ENCODE data around the gene POLR2H. TPM values are rescaled to one million over a fixed set of nuclear protein-coding genes. Genes with fewer than 3 reads are reported as not detected.

POLR2H gene
- total RNA-seq (10 to 100 TPM; 61.3 to 66.1 TPM), polyA plus RNA-seq (10 to 100 TPM; 56.6 to 58.8 TPM)

- Mint-ChIP-seq H3K4me3 (peak within 1 kb of the TSS; percentile 90 to 99 (median 96)), H3K27me3 (no peaks in the 10 kb centered on the region), H3K9me3 (peaks cover 0 to 2% (median 0%) of the 10 kb centered on the region in 8 donors), H3K36me3 (peaks cover 6 to 23% of the 10 kb centered on the region in 2 donors), H3K27ac (peak within 1 kb of the TSS; percentile 77 to 99 (median 94)), H3K4me1 (peaks cover 14 to 39% (median 24%) of the 10 kb centered on the region in 4 donors)
- no peaks in the 10 kb centered on the region for H3K9me3 ChIP-seq (ENCODE audit: control insufficient read depth in 1 of 2, low read length in 2 of 2)
- peak within 1 kb of the TSS; percentile 75 for H3K27ac ChIP-seq (ENCODE audit: low read depth, low read length)
- peak in 3 of 5 donors; percentile 36 to 55 (median 43) for DNase-seq
- POLR2A ChIA-PET (ENCODE audit: partially characterized antibody), result interaction anchor here (0.5 to 2.3 kb wide), 13 partner anchors 13 to 226 kb away, joined by 3 to 10 read pairs (median 4); partner anchors contain the start of genes ABCF3, AP2M1, EEF1AKMT4 and EIF2B5
- peak within 1 kb of the TSS; percentile 81 to 92 for H3K4me3 ChIP-seq (ENCODE audit: low read length in 2 of 2)
- peaks cover 4% of the 10 kb centered on the region for H3K36me3 ChIP-seq (ENCODE audit: insufficient read depth, low read length)
- peaks cover 22% of the 10 kb centered on the region for H3K4me1 ChIP-seq (ENCODE audit: insufficient read depth, low read length)
- no peaks in the 10 kb centered on the region for H3K27me3 ChIP-seq (ENCODE audit: insufficient read depth, low read length)
- CTCF ChIA-PET (ENCODE audit: partially characterized antibody), result interaction anchor here (1.2 to 5.6 kb wide), 6 partner anchors 9 to 200 kb away, joined by 3 to 29 read pairs (median 4); partner anchors contain the start of genes EEF1AKMT4 and EPHB3
- intact Hi-C loops (cut with micrococcal nuclease), result loop anchor here (5.0 kb wide), 3 partner anchors 56 to 451 kb away; partner anchors contain the start of genes ABCF3 and VPS8
These were observed at the start of gene POLR2H, which contains the start of gene CLCN2 for GRCh38 chr3:184361532-184361931. Gene POLR2H (plus strand): TSS chr3:184361710. CDS start chr3:184363493, 1,783 bp downstream. Gene CLCN2 (minus strand): TSS chr3:184361605. CDS start chr3:184361479, 126 bp downstream.

- peaks cover 25 to 42% (median 28%) of the 10 kb centered on the region in 4 donors for H3K4me1 Mint-ChIP-seq
- POLR2A ChIA-PET (ENCODE audit: partially characterized antibody), result interaction anchor here (1.4 kb wide), 1 partner anchor 48 kb away, joined by 3 read pairs; no protein-coding TSS in a partner anchor
- peak within 1 kb of the TSS; percentile 65 to 67 for H3K4me3 ChIP-seq (ENCODE audit: low read length in 2 of 2)
- H3K36me3 ChIP-seq (ENCODE audit: insufficient read depth, low read length), result peaks cover 14% of the 10 kb centered on the region
- H3K27ac ChIP-seq (ENCODE audit: low read depth, low read length), result peak within 1 kb of the TSS; percentile 92
- no peaks in the 10 kb centered on the region for H3K27me3 Mint-ChIP-seq
- CTCF ChIA-PET (ENCODE audit: partially characterized antibody), result no interaction called here
- no peaks in the 10 kb centered on the region for H3K27me3 ChIP-seq (ENCODE audit: insufficient read depth, low read length)
- intact Hi-C loops (cut with micrococcal nuclease), result loop anchor here (1.0 to 2.0 kb wide), 4 partner anchors 15 to 140 kb away; partner anchors contain the start of genes ABCF3, AP2M1 and PSMD2
- H3K36me3 Mint-ChIP-seq, result peaks cover 15 to 30% of the 10 kb centered on the region in 2 donors
- H3K9me3 Mint-ChIP-seq, result no peaks in the 10 kb centered on the region
- H3K4me3 Mint-ChIP-seq, result peak within 1 kb of the TSS; percentile 80 to 93 (median 90)
- H3K27ac Mint-ChIP-seq, result peak within 1 kb of the TSS; percentile 93 to 97 (median 96)
- no peaks in the 10 kb centered on the region for H3K9me3 ChIP-seq (ENCODE audit: control insufficient read depth in 1 of 2, low read length in 2 of 2)
- DNase-seq, result peak; percentile 91 to 93 (median 93)
- H3K4me1 ChIP-seq (ENCODE audit: insufficient read depth, low read length), result peaks cover 37% of the 10 kb centered on the region
These were observed 47.2 kb upstream of the POLR2H start, which contains the start of gene EIF4G1 for GRCh38 chr3:184314363-184314699. Gene EIF4G1 (plus strand): TSS chr3:184314606. CDS start chr3:184315797, 1,191 bp downstream.

DNA sequence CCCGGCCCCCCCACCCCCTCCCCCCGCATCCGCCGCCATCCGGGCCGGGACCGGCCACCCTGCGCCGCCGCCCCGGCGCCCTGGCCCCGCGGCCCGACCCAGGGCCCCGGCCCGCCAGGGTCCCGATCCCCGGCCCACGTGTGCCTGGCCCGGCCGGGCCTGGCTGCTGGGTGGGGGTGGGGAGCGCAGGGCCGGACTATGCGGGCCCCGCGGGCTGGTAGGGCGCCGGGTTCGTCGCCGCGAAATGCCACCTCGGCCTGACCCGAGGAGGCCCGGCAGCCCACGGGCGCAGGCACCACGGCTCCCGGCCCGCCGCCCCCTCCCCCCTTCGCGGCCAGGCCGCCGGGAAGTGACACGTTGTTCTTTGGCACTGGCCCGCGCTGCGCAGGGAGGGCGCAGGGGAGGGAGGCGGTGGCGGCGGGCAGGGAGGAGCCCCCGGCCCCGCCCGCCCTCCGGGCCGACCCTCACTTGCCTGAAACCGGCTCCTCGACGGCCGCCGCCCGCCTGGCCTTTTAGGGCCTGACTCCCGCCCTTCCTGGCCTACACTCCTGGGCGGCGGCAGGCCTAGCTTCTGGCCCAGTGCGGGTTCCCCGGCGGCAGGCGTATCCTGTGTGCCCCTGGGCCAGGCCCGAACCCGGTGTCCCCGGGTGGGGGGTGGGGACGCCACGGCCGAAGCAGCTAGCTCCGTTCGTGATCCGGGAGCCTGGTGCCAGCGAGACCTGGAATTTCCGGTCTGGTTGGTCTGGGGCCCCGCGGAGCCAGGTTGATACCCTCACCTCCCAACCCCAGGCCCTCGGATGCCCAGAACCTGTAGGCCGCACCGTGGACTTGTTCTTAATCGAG, 46.6 kb upstream of the POLR2H start:
- ChIA-PET CTCF (ENCODE audit: partially characterized antibody) (no interaction called here), POLR2A (ENCODE audit: partially characterized antibody) (interaction anchor here (0.7 to 3.9 kb wide), 5 partner anchors 11 to 430 kb away, joined by 3 to 19 read pairs (median 10); partner anchors contain the start of genes CLCN2, FAM131A, PARL and POLR2H)
- H3K9me3 ChIP-seq (ENCODE audit: control insufficient read depth in 1 of 2, low read length in 2 of 2), result no peaks in the 10 kb centered on the region
- H3K36me3 Mint-ChIP-seq, result peaks cover 13 to 32% of the 10 kb centered on the region in 2 donors
- H3K27me3 ChIP-seq (ENCODE audit: insufficient read depth, low read length), result no peaks in the 10 kb centered on the region
- H3K36me3 ChIP-seq (ENCODE audit: insufficient read depth, low read length), result peaks cover 18% of the 10 kb centered on the region
- no peaks in the 10 kb centered on the region for H3K27me3 Mint-ChIP-seq
- peak overlapping the region; percentile 93 to 97 (median 96) for H3K27ac Mint-ChIP-seq
- DNase-seq, result peak; percentile 72 to 80 (median 75)
- H3K4me3 Mint-ChIP-seq, result peak overlapping the region; percentile 80 to 93 (median 89)
- peak overlapping the region; percentile 92 for H3K27ac ChIP-seq (ENCODE audit: low read depth, low read length)
- peak overlapping the region; percentile 65 to 67 for H3K4me3 ChIP-seq (ENCODE audit: low read length in 2 of 2)
- H3K4me1 Mint-ChIP-seq, result peaks cover 25 to 42% (median 31%) of the 10 kb centered on the region in 4 donors
- intact Hi-C loops (cut with micrococcal nuclease), result loop anchor here (1.0 to 2.0 kb wide), 5 partner anchors 16 to 141 kb away; partner anchors contain the start of genes ABCF3, AP2M1 and PSMD2
- peaks cover 37% of the 10 kb centered on the region for H3K4me1 ChIP-seq (ENCODE audit: insufficient read depth, low read length)
- H3K9me3 Mint-ChIP-seq, result no peaks in the 10 kb centered on the region

DNA sequence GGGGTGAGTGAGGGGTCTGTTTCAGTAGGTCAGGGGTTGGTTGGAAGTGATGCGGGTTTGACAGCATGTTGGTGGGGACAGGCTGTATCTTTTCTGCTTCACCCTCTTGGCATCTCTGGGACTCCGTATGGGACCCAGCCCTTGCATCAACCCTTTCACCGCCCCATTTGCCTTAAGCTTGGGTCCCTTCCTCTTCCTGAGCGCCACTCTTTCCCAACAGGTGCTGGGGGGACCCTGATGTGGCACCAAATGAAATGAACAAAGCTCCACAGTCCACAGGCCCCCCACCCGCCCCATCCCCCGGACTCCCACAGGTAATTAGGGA, 46.0 kb upstream of the POLR2H start:
- Histone ChIP-seq H3K27me3 (ENCODE audit: insufficient read depth, low read length) (no peaks in the 10 kb centered on the region), H3K9me3 (ENCODE audit: control insufficient read depth in 1 of 2, low read length in 2 of 2) (no peaks in the 10 kb centered on the region), H3K4me3 (ENCODE audit: low read length in 2 of 2) (peak overlapping the region; percentile 65 to 67), H3K4me1 (ENCODE audit: insufficient read depth, low read length) (peaks cover 37% of the 10 kb centered on the region), H3K36me3 (ENCODE audit: insufficient read depth, low read length) (peaks cover 22% of the 10 kb centered on the region), H3K27ac (ENCODE audit: low read depth, low read length) (peak overlapping the region; percentile 92)
- ChIA-PET CTCF (ENCODE audit: partially characterized antibody) (interaction anchor here (0.6 kb wide), 1 partner anchor 64 kb away, joined by 3 read pairs; no protein-coding TSS in a partner anchor), POLR2A (ENCODE audit: partially characterized antibody) (interaction anchor here (0.7 to 3.9 kb wide), 7 partner anchors 10 to 431 kb away, joined by 3 to 19 read pairs (median 4); partner anchors contain the start of genes CLCN2, FAM131A, PARL and POLR2H)
- Mint-ChIP-seq H3K9me3 (no peaks in the 10 kb centered on the region), H3K27ac (peak overlapping the region; percentile 93 to 97 (median 96)), H3K4me1 (peaks cover 25 to 42% (median 31%) of the 10 kb centered on the region in 4 donors), H3K36me3 (peaks cover 13 to 37% of the 10 kb centered on the region in 2 donors), H3K27me3 (no peaks in the 10 kb centered on the region), H3K4me3 (peak overlapping the region; percentile 79 to 90 (median 88))
- intact Hi-C loops (cut with micrococcal nuclease), result loop anchor here (1.0 to 2.0 kb wide), 2 partner anchors 20 to 47 kb away; no protein-coding TSS in a partner anchor
- DNase-seq, result no peak

- no peaks in the 10 kb centered on the region for H3K9me3 ChIP-seq (ENCODE audit: control insufficient read depth in 1 of 2, low read length in 2 of 2)
- H3K27me3 ChIP-seq (ENCODE audit: insufficient read depth, low read length), result no peaks in the 10 kb centered on the region
- Mint-ChIP-seq H3K4me1 (peaks cover 25 to 42% (median 31%) of the 10 kb centered on the region in 4 donors), H3K4me3 (peak overlapping the region; percentile 79 to 90 (median 86)), H3K27ac (peak overlapping the region; percentile 65 to 97 (median 96)), H3K36me3 (peaks cover 19 to 42% of the 10 kb centered on the region in 2 donors), H3K27me3 (no peaks in the 10 kb centered on the region), H3K9me3 (no peaks in the 10 kb centered on the region)
- H3K36me3 ChIP-seq (ENCODE audit: insufficient read depth, low read length), result peaks cover 28% of the 10 kb centered on the region
- H3K27ac ChIP-seq (ENCODE audit: low read depth, low read length), result peak overlapping the region; percentile 92
- peaks cover 37% of the 10 kb centered on the region for H3K4me1 ChIP-seq (ENCODE audit: insufficient read depth, low read length)
- intact Hi-C loops (cut with micrococcal nuclease), result loop anchor here (1.0 to 2.0 kb wide), 2 partner anchors 19 to 47 kb away; no protein-coding TSS in a partner anchor
- peak overlapping the region in 1 of 2 donors; percentile 67 for H3K4me3 ChIP-seq (ENCODE audit: low read length in 2 of 2)
- ChIA-PET POLR2A (ENCODE audit: partially characterized antibody) (interaction anchor here (0.7 to 3.9 kb wide), 7 partner anchors 10 to 431 kb away, joined by 3 to 19 read pairs (median 4); partner anchors contain the start of genes CLCN2, FAM131A, PARL and POLR2H), CTCF (ENCODE audit: partially characterized antibody) (interaction anchor here (0.6 kb wide), 1 partner anchor 65 kb away, joined by 3 read pairs; no protein-coding TSS in a partner anchor)
- DNase-seq, result peak in 3 of 5 donors; percentile 14 to 63 (median 20)
These were observed 45.4 kb upstream of the POLR2H start for GRCh38 chr3:184315871-184316661.

GRCh38 chr3:184316792-184317191, 44.7 kb upstream of the POLR2H start:
- H3K4me3 ChIP-seq (ENCODE audit: low read length in 2 of 2), result no peak overlapping the region
- intact Hi-C loops (cut with micrococcal nuclease), result no loop called here
- H3K36me3 ChIP-seq (ENCODE audit: insufficient read depth, low read length), result peaks cover 35% of the 10 kb centered on the region
- Mint-ChIP-seq H3K4me1 (peaks cover 25 to 42% (median 31%) of the 10 kb centered on the region in 4 donors), H3K27me3 (no peaks in the 10 kb centered on the region), H3K27ac (peak overlapping the region; percentile 23 to 97 (median 96)), H3K36me3 (peaks cover 26 to 50% of the 10 kb centered on the region in 2 donors), H3K4me3 (peak overlapping the region in 7 of 8 donors; percentile 79 to 89 (median 86)), H3K9me3 (no peaks in the 10 kb centered on the region)
- no peaks in the 10 kb centered on the region for H3K9me3 ChIP-seq (ENCODE audit: control insufficient read depth in 1 of 2, low read length in 2 of 2)
- peak overlapping the region; percentile 92 for H3K27ac ChIP-seq (ENCODE audit: low read depth, low read length)
- no peaks in the 10 kb centered on the region for H3K27me3 ChIP-seq (ENCODE audit: insufficient read depth, low read length)
- DNase-seq, result peak in 1 of 5 donors; percentile 34
- H3K4me1 ChIP-seq (ENCODE audit: insufficient read depth, low read length), result peaks cover 37% of the 10 kb centered on the region
- CTCF ChIA-PET (ENCODE audit: partially characterized antibody), result no interaction called here
- POLR2A ChIA-PET (ENCODE audit: partially characterized antibody), result interaction anchor here (2.2 to 3.9 kb wide), 2 partner anchors 9 to 17 kb away, joined by 13 to 19 read pairs; no protein-coding TSS in a partner anchor
